Endometrial microvascular endothelial cells (primary cell): ENCODE results near the gene TTC21A. TPM values are rescaled to one million over a fixed set of nuclear protein-coding genes. Genes with fewer than 3 reads are reported as not detected.
"Not testable (repeated sequence)": the region's sequence is repeated elsewhere in the genome, so short reads cannot be mapped to it uniquely, and the experiment has no call there.

Experiments
- in situ Hi-C: cut with HindIII; loops from 2 replicates; pipeline ENCODE4 v1.10.0; 2017; ENCODE audit warnings: low sequenced_read_pairs, low pct_unique_long_range_greater_than_20kb; ENCODE audit errors: inconsistent ontology term
- total RNA-seq: library from RNA; depleted of rRNA; stranded (reverse); fragments of >200 nt; gene quantifications from one replicate; pipeline ENCODE4 v1.2.3, GENCODE V29; 2015; ENCODE audit errors: inconsistent ontology term

The TTC21A gene
- total RNA-seq, 1 donor from 2014 or later = 0.09 TPM

GRCh38 chr3:39164414-39164813 is 56.9 kb downstream of the TTC21A start:
- in situ Hi-C loops = no loop called here

- in situ Hi-C loops = no loop called here
Observed at GRCh38 chr3:39165518-39165917, 58.0 kb downstream of the TTC21A start.

- in situ Hi-C loops = no loop called here
Observed at GRCh38 chr3:39166134-39166710, 58.7 kb downstream of the TTC21A start.

GRCh38 chr3:39166932-39167532 is 59.6 kb downstream of the TTC21A start:
- in situ Hi-C loops = no loop called here

GRCh38 chr3:39168156-39168780 is 60.8 kb downstream of the TTC21A start:
- in situ Hi-C loops = no loop called here

- in situ Hi-C loops = no loop called here
Observed at GRCh38 chr3:39169712-39170111, 62.2 kb downstream of the TTC21A start.

- in situ Hi-C loops = no loop called here
Observed at GRCh38 chr3:39170461-39170860, 63.0 kb downstream of the TTC21A start.

GRCh38 chr3:39170877-39171276 is 63.4 kb downstream of the TTC21A start:
- in situ Hi-C loops = not testable (repeated sequence)

- in situ Hi-C loops = no loop called here
Observed at GRCh38 chr3:39171860-39172259, 64.4 kb downstream of the TTC21A start.

- in situ Hi-C loops = no loop called here
Observed at GRCh38 chr3:39173318-39174125, 66.0 kb downstream of the TTC21A start.

GRCh38 chr3:39176025-39176714 is 68.7 kb downstream of the TTC21A start:
- in situ Hi-C loops = no loop called here

- in situ Hi-C loops = no loop called here
Observed at GRCh38 chr3:39177708-39178332, 70.3 kb downstream of the TTC21A start.

GRCh38 chr3:39178553-39178952 is 71.1 kb downstream of the TTC21A start:
- in situ Hi-C loops = no loop called here

GRCh38 chr3:39180183-39180545 is 72.7 kb downstream of the TTC21A start:
- in situ Hi-C loops = no loop called here

GRCh38 chr3:39180546-39181346 is 73.3 kb downstream of the TTC21A start:
- in situ Hi-C loops = no loop called here

- in situ Hi-C loops = no loop called here
Observed at GRCh38 chr3:39181408-39182335, 74.2 kb downstream of the TTC21A start.
